Activated CD8-positive, alpha-beta memory T cell treated with anti-CD3 and anti-CD28 coated beads, Interleukin-2, amount 50 U/mL, for 1 hour (primary cell): ENCODE measurements around the gene AMH.

Experiments used
- DNase-seq: peaks from one replicate; pipeline ENCODE4 v3.0.0-alpha.2; 2020; ENCODE audit errors: extremely low read depth

The AMH gene

DNA sequence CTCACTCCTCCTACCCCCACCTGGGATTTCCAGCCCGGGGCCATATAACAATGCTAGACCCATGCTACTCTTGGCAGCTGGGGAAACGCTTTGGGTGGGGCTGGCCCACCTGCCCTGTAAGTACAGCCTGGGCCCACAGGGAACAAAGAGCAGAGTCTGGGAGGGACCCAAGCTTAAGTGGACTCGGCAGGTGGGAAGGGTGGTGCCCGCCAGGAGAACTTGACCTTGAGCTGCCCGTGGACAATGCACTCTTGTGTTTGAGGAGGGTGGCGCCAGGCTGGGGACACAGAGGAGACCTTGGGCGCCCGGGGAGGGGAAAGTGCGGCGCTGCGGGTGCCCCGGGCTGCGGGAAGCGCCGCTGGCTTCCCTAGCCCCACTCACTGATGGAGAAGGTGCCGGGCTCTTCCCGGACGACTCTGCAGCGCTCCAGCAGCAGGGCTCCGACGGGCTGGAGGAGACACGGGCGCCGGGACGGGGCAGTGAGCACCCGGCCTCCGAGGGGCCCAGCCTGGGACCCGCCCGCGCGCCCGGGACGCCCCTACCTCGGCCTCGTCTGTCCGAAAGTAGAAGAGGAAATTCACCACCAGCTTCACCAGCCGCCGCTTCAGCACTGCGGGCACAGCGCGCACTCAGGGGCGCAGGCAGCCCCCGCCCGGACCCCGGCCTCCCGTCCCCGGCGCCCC, 13.6 kb upstream of the AMH start:
- no peak for DNase-seq

DNA sequence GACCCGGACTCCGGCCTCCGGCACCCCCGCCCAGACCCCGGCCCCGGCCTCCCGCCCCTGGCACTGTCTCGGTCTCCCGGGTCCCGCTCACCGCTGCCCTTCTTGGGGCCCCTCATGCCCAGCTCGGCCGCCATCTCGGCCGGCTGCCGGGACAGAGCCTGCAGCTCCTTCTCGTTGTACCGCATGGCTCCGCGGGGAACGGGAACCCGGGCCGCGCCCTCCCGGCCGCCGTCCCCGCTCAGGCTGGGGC, 13.1 kb upstream of the AMH start:
- no peak for DNase-seq

DNA sequence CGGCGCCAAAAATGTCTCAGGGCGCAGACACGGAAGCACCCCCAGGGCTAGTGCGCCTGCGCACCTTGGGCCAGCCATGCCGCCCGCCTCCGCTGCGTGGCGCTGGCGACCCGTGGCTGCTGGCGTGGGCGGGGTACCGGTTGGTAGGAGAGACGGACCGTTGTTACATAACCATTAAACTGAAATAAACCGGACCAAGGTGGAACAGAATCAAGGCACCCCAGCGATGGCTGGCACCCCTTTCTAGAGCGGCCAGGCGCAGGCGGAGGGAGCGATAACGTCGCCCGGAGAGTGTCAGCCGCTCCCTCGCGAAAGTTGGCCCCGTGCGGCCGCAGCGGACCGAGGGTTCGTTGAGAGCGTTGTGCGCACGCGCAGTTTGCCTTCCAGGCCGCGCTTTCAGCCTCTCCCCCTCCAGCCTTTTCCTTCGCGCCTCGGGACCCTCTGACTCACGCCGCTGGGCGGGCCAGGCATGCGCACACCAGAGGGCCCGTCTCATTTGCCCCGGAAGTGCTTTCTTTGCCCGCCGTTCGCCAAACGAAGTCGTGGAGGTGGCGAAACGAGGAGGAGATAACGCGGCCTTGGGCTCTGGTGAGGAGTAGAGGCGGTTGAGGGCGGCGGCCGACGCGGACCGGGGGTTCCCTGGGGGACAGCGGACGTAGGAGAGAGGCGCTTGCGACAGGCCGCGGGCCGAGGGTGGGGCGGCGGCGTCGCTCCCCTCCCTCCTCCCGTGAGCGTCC, 12.6 kb upstream of the AMH start, which contains the start of the genes PLEKHJ1 and SF3A2:
Gene PLEKHJ1, minus strand, starts transcription at position 16 of the 737 bp plus-strand sequence. CDS start 81 bp downstream, outside the sequence.
Gene SF3A2, plus strand, starts transcription at position 511 of the 737 bp plus-strand sequence. CDS start 6,595 bp downstream, outside the sequence.
- DNase-seq: peak; percentile 94

DNA sequence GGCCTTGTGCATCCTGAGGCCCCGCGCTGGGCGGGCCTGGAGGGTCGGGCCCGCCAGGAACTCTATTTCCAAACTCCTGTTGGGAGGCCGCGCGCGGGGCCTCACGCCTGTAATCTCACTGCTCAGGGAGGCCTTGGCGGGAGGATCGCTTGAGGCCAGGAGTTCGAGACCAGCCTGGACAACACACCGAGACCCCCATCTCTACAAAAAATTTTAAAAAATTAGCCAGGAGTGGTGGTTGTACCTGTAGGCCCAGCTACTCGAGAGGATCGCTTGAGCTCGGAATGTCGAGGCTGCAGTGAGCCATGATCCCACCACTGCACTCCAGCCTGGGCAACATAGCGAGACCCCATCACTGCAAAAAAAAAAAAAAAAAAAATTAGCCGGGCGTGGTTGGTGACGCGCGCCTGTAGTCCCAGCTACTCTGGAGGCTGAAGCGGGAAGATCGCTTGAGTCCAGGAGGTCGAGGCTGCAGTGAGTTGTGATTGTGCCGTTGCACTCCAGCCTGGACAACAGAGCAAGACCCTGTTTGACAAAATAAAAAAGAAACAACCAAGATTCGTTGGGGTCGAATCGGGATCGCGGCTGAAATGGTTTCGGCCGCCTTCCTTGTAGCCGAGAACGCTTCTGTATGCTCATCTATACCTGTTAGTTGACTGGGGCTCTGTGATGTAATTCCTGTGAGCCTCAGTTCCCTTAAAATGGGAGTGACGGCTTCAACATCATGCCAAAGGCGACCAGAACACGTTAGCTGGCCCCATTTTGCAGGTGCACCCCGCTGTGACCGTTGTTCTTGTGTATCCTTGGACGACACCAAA, 11.9 kb upstream of the AMH start:
- no peak for DNase-seq

DNA sequence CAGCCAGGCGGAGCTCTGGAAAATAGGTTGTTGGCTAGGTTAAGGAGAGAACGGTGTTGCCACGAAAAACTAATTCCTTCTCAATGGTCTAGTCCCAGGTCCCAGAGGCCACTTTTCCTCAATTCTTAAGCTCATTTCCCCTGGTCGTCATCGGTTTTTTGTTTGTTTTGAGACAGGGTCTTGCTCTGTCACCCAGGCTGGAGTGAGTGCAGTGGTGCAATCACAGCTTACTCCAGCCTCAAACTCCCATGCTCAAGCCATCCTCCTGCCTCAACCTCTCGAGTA, 11.3 kb upstream of the AMH start:
- no peak for DNase-seq

DNA sequence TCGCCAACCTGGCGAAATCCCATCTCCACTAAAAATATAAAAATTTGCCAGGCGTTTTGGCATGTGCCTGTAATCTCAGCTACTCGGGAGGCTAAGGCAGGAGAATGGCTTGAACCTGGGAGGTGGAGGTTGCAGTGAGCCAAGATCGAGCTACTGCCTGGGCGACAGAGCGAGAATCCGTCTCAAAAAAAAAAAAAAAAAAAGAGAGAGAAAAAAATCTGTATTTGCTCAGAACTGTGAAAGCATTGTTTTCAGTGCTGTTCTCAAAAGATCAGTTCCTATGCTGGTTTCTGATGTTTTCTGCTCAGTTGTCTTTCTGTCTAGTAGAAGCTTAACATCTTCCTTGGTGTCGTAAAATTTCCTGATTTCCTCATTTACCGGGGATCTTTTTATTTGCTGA, 9.9 kb upstream of the AMH start:
- no peak for DNase-seq

DNA sequence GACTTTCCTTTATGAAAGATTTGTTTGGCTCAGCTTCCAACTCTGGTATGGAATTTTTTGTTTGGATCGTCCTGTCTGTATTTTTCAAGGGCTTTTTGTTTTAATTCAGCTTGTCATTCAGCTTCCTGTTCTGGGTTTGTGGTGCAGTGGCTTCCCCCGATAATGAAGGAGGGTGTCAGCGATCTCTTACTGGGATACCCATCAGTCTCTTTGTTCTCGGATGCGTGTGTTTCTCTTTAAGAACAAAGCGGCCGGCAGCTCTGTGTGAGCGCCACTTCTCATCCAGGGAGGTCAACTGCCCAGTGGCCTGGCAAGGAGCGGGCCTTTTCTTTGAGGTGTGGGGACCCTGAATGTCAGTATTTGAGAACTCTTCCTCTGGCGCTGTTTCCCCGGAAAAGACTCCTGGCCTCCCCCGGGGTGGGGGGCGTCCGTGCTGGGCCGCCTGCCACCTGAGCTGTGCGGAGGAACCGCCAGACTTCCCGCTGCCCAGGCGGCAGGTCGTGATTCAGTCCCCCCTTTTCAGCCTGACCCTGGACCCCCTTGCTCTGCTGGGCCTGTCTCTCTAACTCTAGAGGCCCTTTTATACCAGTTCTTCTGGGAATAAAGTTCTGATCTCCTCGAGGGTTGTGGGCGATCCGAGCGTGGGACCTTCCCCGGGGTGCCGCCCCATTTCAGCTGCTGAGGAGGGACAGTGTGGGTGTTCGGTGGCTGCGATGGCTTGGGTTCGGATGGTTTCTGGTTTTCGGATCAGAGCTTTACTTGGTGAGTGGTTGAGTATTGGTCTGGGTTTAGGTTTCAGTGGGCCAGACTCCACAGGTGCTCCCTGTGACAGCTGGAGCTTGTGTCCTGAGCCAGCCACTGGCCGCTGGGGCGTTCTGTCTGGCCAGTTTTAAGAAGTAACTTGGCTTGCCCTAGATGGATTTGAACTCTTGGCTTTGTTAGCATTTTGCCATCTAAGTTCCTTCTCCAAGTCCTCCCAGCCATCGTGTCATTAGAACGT, 9.1 kb upstream of the AMH start:
- no peak for DNase-seq

DNA sequence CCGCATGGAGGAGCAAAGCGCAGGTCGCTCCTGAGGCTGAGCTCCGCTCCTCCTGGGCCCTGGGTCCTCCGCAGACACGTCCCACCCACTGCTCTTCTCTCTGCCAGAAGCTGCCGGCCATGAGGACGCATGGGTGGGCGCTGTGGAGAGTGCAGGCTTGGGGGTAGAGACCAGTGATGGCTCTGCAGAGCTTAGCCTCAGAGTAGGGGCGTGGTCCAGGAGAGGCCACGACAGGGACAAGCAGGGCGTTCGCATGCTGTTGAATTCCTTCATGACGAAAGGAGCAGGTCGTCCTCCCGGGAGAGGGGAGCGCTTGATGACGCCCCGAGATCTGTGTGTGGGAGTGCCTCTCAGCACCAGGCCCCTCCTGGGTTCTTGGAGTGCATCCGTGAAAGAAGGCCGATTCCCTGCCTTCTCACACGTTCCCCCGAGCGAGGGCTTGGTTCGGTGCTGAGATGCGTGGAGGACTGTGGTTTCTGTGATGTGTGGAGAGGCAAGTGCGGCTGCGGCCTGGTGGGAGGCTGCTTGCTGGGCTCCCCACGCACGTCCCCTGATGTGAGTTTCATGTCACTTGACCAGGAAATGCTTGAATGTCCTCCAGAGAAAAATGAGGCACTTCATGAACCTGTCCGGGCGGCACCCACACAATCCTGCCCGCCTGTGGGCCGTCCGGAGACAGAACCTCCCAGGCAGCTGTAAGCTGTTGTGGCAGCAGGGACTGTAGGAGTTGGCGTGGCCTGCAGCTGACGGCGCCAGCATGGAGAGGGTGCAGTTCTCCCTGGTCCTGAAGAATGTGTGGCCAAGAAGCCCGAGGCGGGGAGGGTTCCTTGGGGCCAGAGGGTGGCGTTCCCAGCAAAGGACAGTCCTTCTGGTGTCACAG, 8.0 kb upstream of the AMH start:
- DNase-seq: no peak

DNA sequence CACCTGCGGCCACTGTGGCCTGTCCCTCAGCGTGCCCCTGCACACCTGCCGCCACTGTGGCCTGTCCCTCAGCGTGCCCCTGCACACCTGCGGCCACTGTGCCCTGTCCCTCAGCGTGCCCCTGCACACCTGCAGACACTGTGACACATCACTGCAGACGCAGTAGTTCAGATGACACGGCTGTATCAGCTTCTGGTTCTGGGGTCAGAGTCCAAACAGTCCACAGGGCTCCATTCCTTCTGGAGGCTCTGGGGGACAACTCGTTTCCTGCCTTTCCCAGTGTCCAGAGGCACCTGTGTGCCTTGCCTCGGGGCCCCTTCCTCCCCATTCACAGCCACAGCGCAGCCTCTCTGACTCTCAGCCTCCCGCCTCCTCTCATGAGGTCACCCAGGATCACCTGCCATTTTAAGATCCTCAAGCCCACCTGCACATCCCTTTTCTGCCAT, 7.0 kb upstream of the AMH start:
- DNase-seq: no peak

DNA sequence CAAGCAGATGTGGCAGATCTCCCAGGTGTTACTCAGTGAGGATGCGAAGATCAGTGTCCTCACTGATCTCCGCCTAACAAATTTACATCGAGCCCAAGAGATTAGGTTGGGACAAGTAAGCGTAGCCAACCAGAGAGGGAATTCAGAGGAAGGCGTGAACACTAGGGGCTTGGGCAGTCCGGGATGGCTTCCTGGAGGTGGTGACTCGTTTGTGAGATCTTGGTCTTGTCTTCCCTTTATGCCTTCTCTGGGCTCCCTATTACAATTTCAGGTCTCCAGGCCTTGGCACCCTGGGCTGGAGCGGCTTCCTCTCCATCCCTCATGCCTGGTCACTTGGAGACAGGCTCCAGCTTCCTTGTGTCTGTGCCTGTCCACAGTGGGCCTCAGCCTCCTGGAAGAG, 6.3 kb upstream of the AMH start:
- DNase-seq: no peak

DNA sequence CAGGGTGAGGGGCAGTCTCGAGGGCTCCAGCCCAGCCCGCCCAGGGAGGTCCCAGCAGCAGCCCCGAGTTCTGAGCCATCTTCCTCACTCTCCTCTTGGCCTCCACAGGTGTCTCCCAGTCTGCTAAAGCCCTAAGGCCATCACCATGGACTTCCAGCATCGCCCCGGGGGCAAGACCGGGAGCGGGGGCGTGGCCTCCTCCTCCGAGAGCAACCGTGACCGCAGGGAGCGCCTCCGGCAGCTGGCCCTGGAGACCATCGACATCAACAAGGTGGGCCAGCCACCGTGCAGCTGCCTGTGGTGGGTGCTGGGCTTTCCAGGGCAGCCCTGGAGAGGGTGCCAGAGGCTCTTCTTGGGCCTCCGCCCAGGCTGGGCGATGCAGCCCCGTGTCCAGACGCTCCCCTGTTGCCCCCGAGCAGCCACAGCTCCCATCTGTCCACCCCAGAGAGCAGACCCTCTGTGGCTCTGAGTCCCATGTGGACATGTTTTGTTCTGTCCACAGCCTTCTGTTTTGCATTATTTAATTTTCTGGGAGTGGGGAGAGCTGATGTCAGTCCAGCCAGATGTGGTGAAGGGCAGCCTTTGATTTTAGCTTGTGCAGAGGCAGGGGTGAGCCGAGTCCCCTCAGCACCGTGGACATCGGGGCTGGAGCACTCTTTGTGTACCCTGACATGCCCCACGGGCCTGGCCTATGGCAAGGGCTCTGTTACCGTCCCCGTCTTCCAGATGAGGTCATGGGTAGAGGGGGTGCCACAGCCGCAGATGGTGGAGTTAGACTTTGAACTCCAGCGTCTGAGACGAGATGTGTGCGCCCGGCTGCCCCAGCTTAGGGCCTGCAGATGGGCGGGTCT, 5.6 kb upstream of the AMH start:
- no peak for DNase-seq

DNA sequence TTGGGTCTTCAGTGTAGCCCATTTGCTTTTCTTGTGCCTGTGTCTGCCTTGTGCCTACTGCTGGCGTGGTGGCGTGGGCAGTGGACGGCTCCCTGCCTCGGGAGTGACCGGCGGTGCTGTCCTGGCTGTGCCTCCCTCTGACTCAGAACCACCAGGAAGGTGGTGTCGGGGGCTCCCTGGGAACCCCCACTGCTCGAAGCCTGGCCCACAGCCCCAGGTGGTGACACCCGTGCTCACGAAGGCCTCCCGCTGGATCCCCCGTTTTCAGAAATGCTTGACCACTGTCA, 5.1 kb upstream of the AMH start:
- DNase-seq: no peak

DNA sequence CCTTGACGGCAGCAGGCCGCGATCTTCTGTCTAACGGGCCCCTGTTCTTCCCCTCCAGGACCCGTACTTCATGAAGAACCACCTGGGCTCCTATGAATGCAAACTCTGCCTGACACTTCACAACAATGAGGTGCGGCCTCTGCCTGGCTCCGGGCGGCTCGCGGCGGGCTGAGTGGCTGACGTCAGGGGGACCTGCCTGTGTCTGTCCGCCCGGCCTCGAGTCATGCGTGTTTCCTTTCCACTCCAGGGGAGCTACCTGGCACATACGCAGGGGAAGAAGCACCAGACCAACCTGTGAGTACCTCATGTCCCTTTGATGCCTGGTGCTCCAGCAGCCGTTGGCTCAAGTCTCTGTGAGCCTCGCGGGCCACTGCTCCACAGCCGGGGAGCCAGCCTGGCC, 4.6 kb upstream of the AMH start:
- DNase-seq: no peak

DNA sequence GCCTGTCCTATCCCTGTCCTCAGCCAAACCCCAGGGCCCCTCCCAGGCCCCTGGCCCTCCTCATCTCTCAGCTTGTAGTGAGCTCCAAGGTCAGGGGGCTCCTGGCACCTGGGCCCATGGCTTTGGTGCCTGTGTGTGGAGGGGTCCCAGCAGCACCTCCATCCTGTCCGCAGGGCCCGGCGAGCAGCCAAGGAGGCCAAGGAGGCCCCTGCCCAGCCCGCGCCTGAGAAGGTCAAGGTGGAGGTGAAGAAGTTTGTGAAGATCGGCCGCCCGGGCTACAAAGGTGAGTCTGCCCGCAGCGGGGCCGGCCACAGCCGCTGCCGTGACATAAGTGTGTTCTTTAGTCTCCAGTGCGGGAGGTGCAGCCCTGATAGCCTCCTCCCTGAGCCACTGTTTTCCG, 3.9 kb upstream of the AMH start:
- DNase-seq: no peak

DNA sequence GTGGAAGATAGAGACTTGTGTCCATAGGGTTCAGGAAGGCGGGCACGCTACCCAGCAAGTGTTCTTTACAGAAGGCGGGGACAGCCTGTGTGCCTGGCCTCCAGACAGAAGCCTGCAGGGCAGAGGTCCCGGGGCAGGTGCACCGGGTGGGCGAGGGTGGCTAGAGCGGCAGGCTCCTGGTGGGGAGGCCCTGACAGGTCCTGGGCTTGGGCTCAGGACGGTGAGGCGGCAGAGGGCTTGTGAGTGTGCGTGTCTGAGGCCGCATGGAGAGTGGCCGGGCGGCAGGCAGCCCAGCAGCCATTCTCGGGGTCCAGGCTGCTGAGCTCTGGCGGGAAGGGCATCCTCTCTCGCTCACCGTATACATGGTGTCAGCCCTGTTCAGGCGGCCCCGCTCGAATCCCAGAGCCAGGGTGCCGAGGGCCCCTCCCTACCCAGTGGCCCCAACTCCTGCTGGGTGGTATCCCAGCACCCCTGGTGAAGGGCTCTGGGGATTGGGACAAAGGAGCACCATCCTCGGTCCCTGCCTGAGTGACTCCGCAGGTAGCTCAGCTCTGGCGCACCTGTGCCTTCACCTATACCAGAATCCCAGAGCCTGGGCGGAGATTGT, 3.0 kb upstream of the AMH start:
- DNase-seq: no peak

DNA sequence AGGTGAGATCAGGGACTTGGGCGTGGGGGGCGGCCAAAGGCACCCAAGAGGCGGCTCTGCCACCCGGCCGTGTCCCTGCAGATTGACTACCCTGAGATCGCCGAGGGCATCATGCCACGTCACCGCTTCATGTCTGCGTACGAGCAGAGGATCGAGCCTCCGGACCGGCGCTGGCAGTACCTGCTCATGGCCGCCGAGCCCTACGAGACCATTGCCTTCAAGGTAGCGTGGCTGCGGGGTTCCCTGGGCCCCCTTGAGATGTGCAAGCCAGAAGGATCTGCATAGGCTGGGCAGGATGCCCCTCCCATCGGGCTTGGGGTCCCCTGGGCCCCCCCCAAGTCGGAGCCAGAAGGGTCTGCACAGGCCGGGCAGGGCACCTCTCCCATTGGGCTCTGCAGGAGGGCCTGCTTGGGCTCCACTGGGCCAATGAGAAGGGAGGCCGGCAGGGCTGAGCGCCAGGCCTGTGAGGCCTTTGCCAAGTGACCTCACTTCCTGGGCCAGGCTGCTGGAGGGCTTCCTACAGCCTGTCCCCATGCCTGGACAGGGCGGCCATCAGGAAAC, 2.2 kb upstream of the AMH start:
- no peak for DNase-seq

DNA sequence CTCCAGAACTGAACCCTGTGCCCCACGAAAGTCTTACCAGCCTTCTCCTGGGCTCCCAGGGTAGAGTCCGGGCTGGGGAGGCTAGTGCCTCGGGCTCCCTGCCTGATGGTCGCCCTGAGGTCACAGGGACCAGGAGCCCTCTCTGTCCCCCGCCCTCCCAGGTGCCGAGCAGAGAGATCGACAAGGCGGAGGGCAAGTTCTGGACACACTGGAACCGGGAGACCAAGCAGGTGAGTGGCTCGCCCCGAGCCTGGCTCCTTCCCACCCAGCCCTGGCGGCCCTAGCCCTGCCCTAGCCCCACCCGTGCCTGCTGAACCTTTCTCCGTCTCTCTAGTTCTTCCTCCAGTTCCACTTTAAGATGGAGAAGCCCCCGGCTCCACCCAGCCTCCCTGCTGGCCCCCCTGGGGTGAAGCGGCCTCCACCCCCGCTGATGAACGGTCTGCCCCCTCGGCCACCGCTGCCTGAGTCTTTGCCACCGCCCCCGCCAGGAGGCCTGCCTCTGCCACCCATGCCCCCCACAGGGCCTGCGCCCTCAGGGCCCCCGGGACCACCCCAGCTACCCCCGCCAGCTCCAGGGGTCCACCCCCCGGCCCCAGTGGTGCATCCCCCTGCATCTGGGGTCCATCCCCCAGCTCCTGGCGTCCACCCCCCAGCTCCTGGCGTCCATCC, 1.6 kb upstream of the AMH start:
- DNase-seq: no peak

DNA sequence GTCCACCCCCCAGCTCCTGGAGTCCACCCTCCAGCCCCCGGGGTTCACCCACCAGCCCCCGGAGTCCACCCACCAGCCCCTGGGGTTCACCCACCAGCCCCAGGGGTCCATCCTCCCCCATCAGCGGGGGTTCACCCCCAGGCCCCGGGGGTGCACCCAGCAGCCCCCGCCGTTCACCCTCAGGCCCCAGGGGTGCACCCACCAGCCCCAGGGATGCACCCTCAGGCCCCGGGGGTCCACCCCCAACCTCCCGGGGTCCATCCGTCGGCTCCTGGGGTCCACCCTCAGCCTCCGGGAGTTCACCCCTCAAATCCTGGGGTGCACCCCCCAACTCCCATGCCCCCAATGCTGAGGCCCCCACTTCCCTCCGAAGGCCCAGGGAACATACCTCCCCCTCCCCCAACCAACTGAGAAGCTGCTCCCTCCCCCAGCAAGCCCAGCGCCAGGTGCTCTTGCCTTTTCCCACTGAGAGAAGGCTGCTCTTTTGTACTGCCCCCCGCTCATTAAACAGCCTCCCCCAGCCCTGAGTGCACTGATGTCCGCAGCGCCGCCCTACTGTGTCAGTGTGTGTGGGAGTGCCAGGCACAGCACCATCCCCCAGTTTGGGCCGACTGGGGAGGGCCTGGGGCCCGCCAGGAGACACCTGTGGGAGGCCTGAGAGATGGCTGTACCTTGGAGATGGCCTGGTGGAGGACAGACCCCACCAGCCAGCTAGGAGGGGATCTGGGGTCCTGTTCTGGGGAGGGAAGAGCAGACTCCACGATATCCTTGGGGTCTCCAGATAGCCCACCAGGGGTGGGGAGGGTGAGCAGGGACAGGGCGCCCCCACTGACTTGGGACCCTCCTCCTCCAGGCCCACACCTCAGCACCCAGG, 750 bp upstream of the AMH start:
- no peak for DNase-seq
